GM23338 (cell line): ENCODE data around the gene CCDC149. TPM values are rescaled to one million over a fixed set of nuclear protein-coding genes. Genes with fewer than 3 reads are reported as not detected.

ENCODE experiments used
- ATAC-seq: fragments of 200-7000 bp; cut with Tn5 transposase; 3 replicates; pipeline ENCODE4 v1.9.1; 2020
- DNase-seq: peaks from one replicate; pipeline ENCODE4 v3.0.0-alpha.2; 2015; ENCODE audit warnings: low spot score
- H2AFZ ChIP-seq: fragments of 200-600 bp; sonication (generic); 2 replicates; pipeline ENCODE4 v1.8.0; 2016; ENCODE audit warnings: antibody characterized with exemption, mild to moderate bottlenecking, moderate library complexity
- H3F3A ChIP-seq: fragments of 200-600 bp; sonication (generic); replicated peaks from 2 replicates; pipeline ENCODE4 v1.8.0; 2017; ENCODE audit warnings: antibody characterized with exemption, mixed run types, low read depth
- H3K27ac ChIP-seq: fragments of 200-600 bp; sonication (generic); 2 replicates; pipeline ENCODE4 v1.6.1; 2016; ENCODE audit warnings: low read depth
- H3K27me3 ChIP-seq: fragments of 200-600 bp; sonication (generic); 2 replicates; pipeline ENCODE4 v1.8.0; 2016; ENCODE audit warnings: mild to moderate bottlenecking, mixed run types, moderate library complexity; ENCODE audit not compliant: insufficient read depth
- H3K36me3 ChIP-seq: fragments of 200-600 bp; sonication (generic); 2 replicates; pipeline ENCODE4 v1.8.0; 2016; ENCODE audit warnings: mild to moderate bottlenecking; ENCODE audit not compliant: insufficient read depth
- H3K4me1 ChIP-seq: fragments of 200-600 bp; sonication (generic); 2 replicates; pipeline ENCODE4 v1.8.0; 2016; ENCODE audit warnings: mild to moderate bottlenecking, moderate library complexity; ENCODE audit not compliant: insufficient read depth
- H3K4me2 ChIP-seq: fragments of 200-600 bp; sonication (generic); 2 replicates; pipeline ENCODE4 v1.7.1; 2017; ENCODE audit warnings: mixed run types
- H3K4me3 ChIP-seq: fragments of 200-600 bp; sonication (generic); 2 replicates; pipeline ENCODE4 v1.6.1; 2016; ENCODE audit warnings: mixed run types
- H3K79me2 ChIP-seq: fragments of 200-600 bp; sonication (generic); replicated peaks from 2 replicates; pipeline ENCODE4 v1.8.0; 2017; ENCODE audit warnings: mild to moderate bottlenecking; ENCODE audit not compliant: insufficient read depth
- H3K9me2 ChIP-seq: fragments of 200-600 bp; sonication (generic); 2 replicates; pipeline ENCODE4 v1.8.0; 2017; ENCODE audit not compliant: insufficient read depth
- H4K20me1 ChIP-seq: fragments of 200-600 bp; sonication (generic); replicated peaks from 2 replicates; pipeline ENCODE4 v1.8.0; 2017; ENCODE audit warnings: mild to moderate bottlenecking; ENCODE audit not compliant: insufficient read depth
- H3K27ac Mint-ChIP-seq: 2 replicates; pipeline ENCODE4 v1.8.0; 2020; ENCODE audit warnings: inconsistent platforms, mild to moderate bottlenecking, moderate library complexity, mixed read lengths
- H3K27me3 Mint-ChIP-seq: 3 replicates; pipeline ENCODE4 v1.8.0; 2022; ENCODE audit warnings: low read depth, mild to moderate bottlenecking, moderate library complexity, mixed read lengths, inconsistent platforms; ENCODE audit not compliant: insufficient read depth, poor library complexity
- H3K36me3 Mint-ChIP-seq: 3 replicates; pipeline ENCODE4 v1.8.0; 2021; ENCODE audit warnings: low read depth, mild to moderate bottlenecking, inconsistent platforms, moderate library complexity, mixed read lengths
- H3K4me1 Mint-ChIP-seq: 3 replicates; pipeline ENCODE4 v1.8.0; 2020; ENCODE audit warnings: mild to moderate bottlenecking, inconsistent platforms, mixed read lengths
- H3K4me3 Mint-ChIP-seq: 3 replicates; pipeline ENCODE4 v1.8.0; 2021; ENCODE audit warnings: moderate library complexity, mild to moderate bottlenecking, inconsistent platforms, mixed read lengths
- H3K9me3 Mint-ChIP-seq: 3 replicates; pipeline ENCODE4 v1.8.0; 2020; ENCODE audit warnings: moderate library complexity, mild to moderate bottlenecking, inconsistent platforms, mixed read lengths
- CREB1 ChIP-seq: fragments of 250-450 bp; sonication (Bioruptor Pico); IDR thresholded peaks from 2 replicates; pipeline ENCODE4 v1.5.0; 2020; ENCODE audit warnings: low read depth, mild to moderate bottlenecking, moderate library complexity
- EZH2phosphoT487 ChIP-seq: fragments of 200-600 bp; sonication (generic); IDR thresholded peaks from one replicate; pipeline ENCODE4 v1.8.1; 2018; ENCODE audit warnings: antibody characterized with exemption; ENCODE audit not compliant: unreplicated experiment
- STAT1 ChIP-seq: IDR thresholded peaks from one replicate; pipeline ENCODE4 v1.6.1; 2016; ENCODE audit warnings: antibody characterized with exemption; ENCODE audit not compliant: unreplicated experiment
- ZNF114 ChIP-seq: fragments of 250-450 bp; sonication (Bioruptor Pico); IDR thresholded peaks from 2 replicates; pipeline ENCODE4 v1.5.0; 2020; ENCODE audit warnings: mild to moderate bottlenecking, moderate library complexity
- ZNF462 ChIP-seq: fragments of 250-450 bp; sonication (Bioruptor Pico); IDR thresholded peaks from 2 replicates; pipeline ENCODE4 v1.5.0; 2020; ENCODE audit warnings: mild to moderate bottlenecking, moderate library complexity
- polyA plus RNA-seq: library from polyadenylated mRNA; unstranded; fragments of >200 nt; fragmentation: Nextera tagmentation; extraction: Ambion mirVana; gene quantifications from 2 replicates; pipeline ENCODE4 v1.2.1, GENCODE V29; 2016
- total RNA-seq: library from RNA; depleted of rRNA; stranded (reverse); fragments of >200 nt; shearing (Covaris generic); gene quantifications from 2 replicates; pipeline ENCODE4 v1.2.3, GENCODE V29; 2014

Gene CCDC149
- total and polyA plus RNA-seq, 2 experiments from 2014 or later = 2.6 to 6.4 TPM

GRCh38 chr4:24778464-24779225 lies 134.2 kb downstream of the CCDC149 start (continued):
- TF ChIP-seq ZNF114 (CRISPR knock-in tag) = no peak
- no peak for TF ChIP-seq ZNF462 (CRISPR knock-in tag)
- no peak for TF ChIP-seq EZH2phosphoT487

- no peak for DNase-seq
- H3K79me2 ChIP-seq = no peaks in the 10 kb centered on the region
- H3K27me3 ChIP-seq = no peaks in the 10 kb centered on the region
- H3K27me3 Mint-ChIP-seq = peaks cover 2% of the 10 kb centered on the region
- no peak overlapping the region for H3K4me2 ChIP-seq
- H3K36me3 Mint-ChIP-seq = no peaks in the 10 kb centered on the region
- H3K9me2 ChIP-seq = 0 out of 2 replicates have a peak, but pooled peaks cover 3% of the 10 kb centered on the region
- H3K27ac Mint-ChIP-seq = no peak overlapping the region; the same call in 1 of the 2 replicates
- H3F3A ChIP-seq = 0 out of 2 replicates have a peak, but pooled peaks cover 3% of the 10 kb centered on the region
- no peaks in the 10 kb centered on the region for H3K9me3 Mint-ChIP-seq
- H3K4me1 Mint-ChIP-seq = peaks cover 4% of the 10 kb centered on the region; the same call in 1 of the 3 replicates
- peaks cover 6% of the 10 kb centered on the region; the same call in 1 of the 2 replicates for H3K4me1 ChIP-seq
- H3K27ac ChIP-seq = no peak overlapping the region
- no peak for ATAC-seq
- H3K4me3 ChIP-seq = no peak overlapping the region
- 0 out of 2 replicates have a peak overlapping the region, but pooled peaks have one; percentile 25 for H2AFZ ChIP-seq
- H3K4me3 Mint-ChIP-seq = no peak overlapping the region
- no peaks in the 10 kb centered on the region for H3K36me3 ChIP-seq
- H4K20me1 ChIP-seq = no peaks in the 10 kb centered on the region
- TF ChIP-seq STAT1 (no peak), CREB1 (CRISPR knock-in tag) (no peak), ZNF114 (CRISPR knock-in tag) (no peak), ZNF462 (CRISPR knock-in tag) (no peak)
These were observed 135.0 kb downstream of the CCDC149 start for GRCh38 chr4:24777536-24778463.
